ENCODE results near the gene TTC39B. TPM values are rescaled to one million over a fixed set of nuclear protein-coding genes. Genes with fewer than 3 reads are reported as not detected.

The TTC39B gene
- total and polyA plus RNA-seq, 4 donors = 1.8 to 11.7 (median 2.8) TPM

GRCh38 chr9:15178631-15179030 lies 128.4 kb downstream of the TTC39B start:
- 90% methylated on average over 3 of the region's 3 CpGs for WGBS
- H3K36me3 ChIP-seq (ENCODE audit: control insufficient read depth in 4 of 4, insufficient read depth in 3 of 4, low read depth in 1 of 4, low read length in 3 of 4) = peaks cover 0 to 19% (median 8%) of the 10 kb centered on the region in 4 donors
- TF ChIP-seq HNF4A (conservative IDR thresholded peaks at IDR 0.05) (no peak), FOXA2 (IDR thresholded peaks at IDR 0.05) (no peak), SP1 (IDR thresholded peaks at IDR 0.05) (no peak), CTCF (IDR thresholded peaks at IDR 0.05; ENCODE audit: low read depth, low read length, missing input control) (no peak), HNF4G (IDR thresholded peaks at IDR 0.05) (no peak), ATF3 (IDR thresholded peaks at IDR 0.05) (no peak), FOXA1 (IDR thresholded peaks at IDR 0.05) (no peak), GABPA (IDR thresholded peaks at IDR 0.05 in 1 of 2, conservative IDR thresholded peaks at IDR 0.05 in 1 of 2) (no peak), RXRA (IDR thresholded peaks at IDR 0.05) (no peak), YY1 (IDR thresholded peaks at IDR 0.05) (no peak), NR2F2 (IDR thresholded peaks at IDR 0.05) (no peak), REST (IDR thresholded peaks at IDR 0.05) (no peak)

DNA sequence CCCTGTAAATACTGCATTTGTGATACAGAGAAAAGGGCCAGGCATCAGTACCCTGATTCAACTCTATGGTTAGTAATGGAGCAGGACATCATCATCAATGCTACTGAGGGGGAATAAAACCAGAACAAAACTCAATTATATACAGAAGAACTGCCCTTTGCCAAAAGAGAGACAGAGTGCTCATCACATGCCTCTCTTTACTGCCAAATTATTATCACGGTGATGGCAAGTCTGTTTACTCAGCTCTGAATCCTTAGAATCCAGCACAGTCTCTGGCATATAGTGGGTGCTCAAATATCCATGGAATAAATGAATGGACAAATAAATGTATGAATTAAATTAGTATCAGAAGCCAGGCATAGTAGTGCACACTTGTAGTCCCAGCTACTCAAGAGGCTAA lies 130.2 kb downstream of the TTC39B start:
- WGBS = 74% methylated on average over 1 of the region's 1 CpG
- no peak overlapping the region for H3K4me3 ChIP-seq (ENCODE audit: low read depth in 1 of 3, low read length in 3 of 3)
- no peaks in the 10 kb centered on the region for H3K4me1 ChIP-seq (ENCODE audit: control insufficient read depth in 4 of 4, insufficient read depth in 4 of 4, low read length in 3 of 4)
- H3K9me3 ChIP-seq (ENCODE audit: control insufficient read depth in 4 of 4, low read length in 3 of 4) = no peaks in the 10 kb centered on the region
- H3K9ac ChIP-seq (ENCODE audit: low read depth in 1 of 2, low read length in 2 of 2) = no peak overlapping the region
- H3K36me3 ChIP-seq (ENCODE audit: control insufficient read depth in 4 of 4, insufficient read depth in 3 of 4, low read depth in 1 of 4, low read length in 3 of 4) = peaks cover 0 to 17% (median 6%) of the 10 kb centered on the region in 4 donors
- no peak for DNase-seq (ENCODE audit: low spot score)
- H3K27ac ChIP-seq (ENCODE audit: low read depth in 1 of 2, low read length in 2 of 2) = no peak overlapping the region
- H3K27me3 ChIP-seq (ENCODE audit: control insufficient read depth in 4 of 4, insufficient read depth in 4 of 4, low read length in 3 of 4) = no peaks in the 10 kb centered on the region
- TF ChIP-seq RAD21 (IDR thresholded peaks at IDR 0.05) (no peak), HNF4A (conservative IDR thresholded peaks at IDR 0.05) (no peak), NR2F2 (IDR thresholded peaks at IDR 0.05) (no peak), ATF3 (IDR thresholded peaks at IDR 0.05) (no peak), JUND (IDR thresholded peaks at IDR 0.05) (no peak)
- TF ChIP-seq, protein P1, sequence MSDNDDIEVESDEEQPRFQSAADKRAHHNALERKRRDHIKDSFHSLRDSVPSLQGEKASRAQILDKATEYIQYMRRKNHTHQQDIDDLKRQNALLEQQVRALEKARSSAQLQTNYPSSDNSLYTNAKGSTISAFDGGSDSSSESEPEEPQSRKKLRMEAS (IDR thresholded peaks at IDR 0.05) = no peak

More at GRCh38 chr9:15178631-15179030, 128.4 kb downstream of the TTC39B start:
- H3K27ac ChIP-seq (ENCODE audit: low read depth in 1 of 2, low read length in 2 of 2) = no peak overlapping the region
- no peak overlapping the region for H3K9ac ChIP-seq (ENCODE audit: low read depth in 1 of 2, low read length in 2 of 2)
- H3K4me3 ChIP-seq (ENCODE audit: low read depth in 1 of 3, low read length in 3 of 3) = no peak overlapping the region
- H3K9me3 ChIP-seq (ENCODE audit: control insufficient read depth in 4 of 4, low read length in 3 of 4) = no peaks in the 10 kb centered on the region
- no peak for DNase-seq (ENCODE audit: low spot score)
- H3K4me1 ChIP-seq (ENCODE audit: control insufficient read depth in 4 of 4, insufficient read depth in 4 of 4, low read length in 3 of 4) = no peaks in the 10 kb centered on the region
- H3K27me3 ChIP-seq (ENCODE audit: control insufficient read depth in 4 of 4, insufficient read depth in 4 of 4, low read length in 3 of 4) = no peaks in the 10 kb centered on the region
